A549 (cell line): ENCODE measurements around the gene ATP13A5. TPM values are rescaled to one million over a fixed set of nuclear protein-coding genes. Genes with fewer than 3 reads are reported as not detected.

Experiments
- ATAC-seq, 2 experiments: fragments of 200-7000 bp in 1 of 2; fragments of >200 bp in 1 of 2; cut with Nextera tagmentation in 1 of 2; cut with Tn5 transposase in 1 of 2; 3 replicates each; pipeline versions ENCODE4 v1.8.0 to v1.9.1; 2018 to 2020; ENCODE audit warnings: mild to moderate bottlenecking in 1 of 2, moderate library complexity in 1 of 2
- CTCF ChIA-PET: fragments of 300-600 bp; sonication (Branson Sonifier 250); formaldehyde crosslinking; extraction: SDS; loops from one replicate; lab custom pipeline; 2021; ENCODE audit warnings: antibody characterized with exemption, inconsistent platforms; lab: Yijun Ruan, JAX
- POLR2A ChIA-PET: fragments of 350-600 bp; formaldehyde crosslinking; extraction: SDS; loops from one replicate; lab custom pipeline; 2021; ENCODE audit warnings: antibody characterized with exemption, inconsistent platforms; lab: Yijun Ruan, JAX
- DNase-seq, 2 experiments: peaks; one replicate each; pipeline versions ENCODE4 v3.0.0 to v3.0.0-alpha.2; 2011 to 2016; ENCODE audit warnings: low read depth in 1 of 2, low spot score in 1 of 2
- FAIRE-seq: peaks from 2 replicates; lab custom pipeline; 2011; peaks lifted over from hg19 to GRCh38; lab: Jason Lieb, UNC
- H3K27ac ChIP-seq, 2 experiments: fragments of >200 bp; sonication (Bioruptor Twin); formaldehyde crosslinking; 3 replicates each; pipeline ENCODE4 v1.5.1; 2016 to 2017
- H3K4me1 ChIP-seq: fragments of >200 bp; sonication (Bioruptor Twin); formaldehyde crosslinking; 3 replicates; pipeline ENCODE4 v1.6.1; 2016
- H3K4me2 ChIP-seq: fragments of >200 bp; sonication (Bioruptor Twin); formaldehyde crosslinking; 3 replicates; pipeline ENCODE4 v1.6.1; 2016
- H3K4me3 ChIP-seq: fragments of >200 bp; sonication (Bioruptor Twin); formaldehyde crosslinking; 3 replicates; pipeline ENCODE4 v1.5.1; 2016
- H3K9me3 ChIP-seq: fragments of >200 bp; sonication (Bioruptor Twin); formaldehyde crosslinking; 3 replicates; pipeline ENCODE4 v1.6.1; 2016
- ATOH8 ChIP-seq: fragments of 250-450 bp; sonication (Bioruptor Pico); IDR thresholded peaks from 2 replicates; pipeline ENCODE4 v1.5.0; 2020; ENCODE audit warnings: low read depth, mild to moderate bottlenecking, moderate library complexity
- BCL3 ChIP-seq: fragments of >200 bp; sonication (Bioruptor Twin); formaldehyde crosslinking; IDR thresholded peaks from 3 replicates; pipeline ENCODE4 v1.6.1; 2016
- CBX8 ChIP-seq: fragments of 200-600 bp; sonication (generic); IDR thresholded peaks from 2 replicates; pipeline ENCODE4 v1.6.1; 2016
- EHMT2 ChIP-seq: fragments of 200-600 bp; sonication (generic); IDR thresholded peaks from 2 replicates; pipeline ENCODE4 v1.6.1; 2016; ENCODE audit warnings: antibody characterized with exemption, low read depth, mild to moderate bottlenecking, moderate library complexity
- FOXS1 ChIP-seq: fragments of 250-450 bp; sonication (Bioruptor Pico); IDR thresholded peaks from 2 replicates; pipeline ENCODE4 v1.5.0; 2020; ENCODE audit warnings: mild to moderate bottlenecking, moderate library complexity
- HES2 ChIP-seq: fragments of >200 bp; sonication (Bioruptor Twin); formaldehyde crosslinking; IDR thresholded peaks from 2 replicates; pipeline ENCODE4 v1.6.1; 2016
- HEYL ChIP-seq: fragments of 250-450 bp; sonication (Bioruptor Pico); IDR thresholded peaks from 2 replicates; pipeline ENCODE4 v1.8.0; 2021; ENCODE audit warnings: mild to moderate bottlenecking, moderate library complexity
- HOXA7 ChIP-seq: fragments of 250-450 bp; sonication (Bioruptor Pico); IDR thresholded peaks from 2 replicates; pipeline ENCODE4 v1.5.0; 2020; ENCODE audit warnings: mild to moderate bottlenecking, moderate library complexity
- HOXB13 ChIP-seq: fragments of 250-450 bp; sonication (Bioruptor Pico); IDR thresholded peaks from 2 replicates; pipeline ENCODE4 v1.5.0; 2020; ENCODE audit warnings: low read depth, mild to moderate bottlenecking, moderate library complexity
- KDM1A ChIP-seq: fragments of 200-600 bp; sonication (generic); IDR thresholded peaks from 2 replicates; pipeline ENCODE4 v1.6.1; 2016; ENCODE audit warnings: low read depth, mild to moderate bottlenecking
- MYC ChIP-seq: IDR thresholded peaks from 2 replicates; pipeline ENCODE4 v1.6.1; 2012; ENCODE audit warnings: mild to moderate bottlenecking, inconsistent platforms, low read length, improper control_type of control experiment, borderline replicate concordance
- NFE2L2 ChIP-seq: fragments of 150-350 bp; conservative IDR thresholded peaks from 2 replicates; pipeline ENCODE4 v1.6.1; 2014; ENCODE audit warnings: low read length
- RAD21 ChIP-seq, 2 experiments: fragments of >200 bp in 1 of 2; sonication (Bioruptor Twin) in 1 of 2; formaldehyde crosslinking in 1 of 2; IDR thresholded peaks in 1 of 2; conservative IDR thresholded peaks in 1 of 2; 2 replicates in 1 of 2; 3 replicates in 1 of 2; pipeline ENCODE4 v1.6.1; 2012 to 2018; ENCODE audit warnings: inconsistent platforms in 1 of 2
- SMC3 ChIP-seq: fragments of >200 bp; sonication (Bioruptor Twin); formaldehyde crosslinking; IDR thresholded peaks from 3 replicates; pipeline ENCODE4 v1.6.1; 2018; ENCODE audit warnings: inconsistent platforms
- TFCP2L1 ChIP-seq: fragments of 250-450 bp; sonication (Bioruptor Pico); IDR thresholded peaks from 2 replicates; pipeline ENCODE4 v1.5.0; 2021; ENCODE audit warnings: mild to moderate bottlenecking
- ZC3H11A ChIP-seq: fragments of 450-650 bp; IDR thresholded peaks from 2 replicates; pipeline ENCODE4 v1.6.1; 2014; ENCODE audit warnings: antibody characterized with exemption, mild to moderate bottlenecking
- ZNF302 ChIP-seq: fragments of 250-450 bp; sonication (Bioruptor Pico); IDR thresholded peaks from 2 replicates; pipeline ENCODE4 v1.9.0; 2021; ENCODE audit warnings: inconsistent platforms, mild to moderate bottlenecking, moderate library complexity
- WGBS: methylation state at CpG from one replicate; pipeline ENCODE4 v1.1.6; 2017; ENCODE audit errors: missing lambda C conversion rate; 5-methylcytosine and 5-hydroxymethylcytosine counted together
- polyA plus RNA-seq, 4 experiments: library from polyadenylated mRNA; depleted of rRNA in 3 of 4; stranded (reverse); fragments of >200 nt; fragmentation: RNase III in 1 of 4; extraction: RNeasy Plus Mini Kit Qiagen cat#74134 plus additional on column Dnase treatment in 1 of 4; gene quantifications; 2 replicates in 3 of 4; 3 replicates in 1 of 4; pipeline ENCODE4 v1.2.3, GENCODE V29; 2011 to 2017
- TF ChIP-seq, protein P1 (sequence below): IDR thresholded peaks from 2 replicates; pipeline ENCODE4 v1.6.1; 2012
- TF ChIP-seq, protein P2 (sequence below): fragments of 250-450 bp; sonication (Bioruptor Pico); IDR thresholded peaks from 2 replicates; pipeline ENCODE4 v1.5.0; 2021; ENCODE audit warnings: mild to moderate bottlenecking, moderate library complexity, borderline replicate concordance

Gene ATP13A5
- polyA plus RNA-seq, 2 of the 4 experiments (the other 2 are of a cell fraction) = not detected

DNA sequence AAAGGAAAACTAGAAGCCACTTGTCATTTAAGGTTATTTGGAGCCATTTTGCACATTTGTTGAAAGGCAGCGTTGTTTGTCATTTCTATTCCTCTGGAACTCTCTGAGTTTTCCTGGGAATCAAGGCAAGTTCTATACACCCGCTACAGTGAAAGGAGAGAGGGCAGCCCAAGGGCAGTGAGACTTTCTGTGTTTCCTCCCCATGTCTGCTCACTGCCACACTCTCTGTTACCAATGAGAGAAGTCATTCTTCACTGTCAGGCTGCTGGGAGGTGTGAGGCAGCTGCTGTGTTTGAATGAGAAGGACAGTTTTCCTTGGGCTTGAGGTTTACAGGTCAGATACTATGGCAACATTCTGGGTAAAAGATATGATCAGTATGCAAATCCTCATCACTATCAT is 36.0 kb downstream of the ATP13A5 start:
- DNase-seq (no peak), FAIRE-seq (no peak), ATAC-seq (no peak)
- CTCF ChIA-PET = no interaction called here
- Histone ChIP-seq H3K4me3 (no peak overlapping the region), H3K4me2 (no peak overlapping the region), H3K4me1 (no peaks in the 10 kb centered on the region), H3K9me3 (no peaks in the 10 kb centered on the region), H3K27ac (no peak overlapping the region)
- WGBS = 25% methylated on average over 2 of the region's 2 CpGs
- no peak for TF ChIP-seq CBX8
- no peak for TF ChIP-seq BCL3
- TF ChIP-seq MYC = no peak
- TF ChIP-seq ZC3H11A = no peak
- TF ChIP-seq, protein P1, sequence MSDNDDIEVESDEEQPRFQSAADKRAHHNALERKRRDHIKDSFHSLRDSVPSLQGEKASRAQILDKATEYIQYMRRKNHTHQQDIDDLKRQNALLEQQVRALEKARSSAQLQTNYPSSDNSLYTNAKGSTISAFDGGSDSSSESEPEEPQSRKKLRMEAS = no peak
- TF ChIP-seq, protein P2, sequence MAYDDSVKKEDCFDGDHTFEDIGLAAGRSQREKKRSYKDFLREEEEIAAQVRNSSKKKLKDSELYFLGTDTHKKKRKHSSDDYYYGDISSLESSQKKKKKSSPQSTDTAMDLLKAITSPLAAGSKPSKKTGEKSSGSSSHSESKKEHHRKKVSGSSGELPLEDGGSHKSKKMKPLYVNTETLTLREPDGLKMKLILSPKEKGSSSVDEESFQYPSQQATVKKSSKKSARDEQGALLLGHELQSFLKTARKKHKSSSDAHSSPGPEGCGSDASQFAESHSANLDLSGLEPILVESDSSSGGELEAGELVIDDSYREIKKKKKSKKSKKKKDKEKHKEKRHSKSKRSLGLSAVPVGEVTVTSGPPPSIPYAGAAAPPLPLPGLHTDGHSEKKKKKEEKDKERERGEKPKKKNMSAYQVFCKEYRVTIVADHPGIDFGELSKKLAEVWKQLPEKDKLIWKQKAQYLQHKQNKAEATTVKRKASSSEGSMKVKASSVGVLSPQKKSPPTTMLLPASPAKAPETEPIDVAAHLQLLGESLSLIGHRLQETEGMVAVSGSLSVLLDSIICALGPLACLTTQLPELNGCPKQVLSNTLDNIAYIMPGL (CRISPR knock-in tag) = no peak
- POLR2A ChIA-PET = no interaction called here

- no peak overlapping the region for H3K4me2 ChIP-seq
- no peaks in the 10 kb centered on the region for H3K4me1 ChIP-seq
- no peak overlapping the region for H3K4me3 ChIP-seq
- ATAC-seq (no peak), FAIRE-seq (no peak), DNase-seq (no peak)
- H3K27ac ChIP-seq = no peak overlapping the region
- ChIA-PET CTCF (interaction anchor here (0.6 kb wide), 1 partner anchor 128 kb away, joined by 4 read pairs; no protein-coding TSS in a partner anchor), POLR2A (no interaction called here)
- TF ChIP-seq SMC3 (no peak), HOXB13 (CRISPR knock-in tag) (no peak), HEYL (no peak), MYC (no peak), EHMT2 (no peak)
- WGBS = 0% methylated on average over 1 of the region's 1 CpG
- no peaks in the 10 kb centered on the region for H3K9me3 ChIP-seq
These were observed 43.5 kb downstream of the ATP13A5 start for GRCh38 chr3:193335031-193335430.

DNA sequence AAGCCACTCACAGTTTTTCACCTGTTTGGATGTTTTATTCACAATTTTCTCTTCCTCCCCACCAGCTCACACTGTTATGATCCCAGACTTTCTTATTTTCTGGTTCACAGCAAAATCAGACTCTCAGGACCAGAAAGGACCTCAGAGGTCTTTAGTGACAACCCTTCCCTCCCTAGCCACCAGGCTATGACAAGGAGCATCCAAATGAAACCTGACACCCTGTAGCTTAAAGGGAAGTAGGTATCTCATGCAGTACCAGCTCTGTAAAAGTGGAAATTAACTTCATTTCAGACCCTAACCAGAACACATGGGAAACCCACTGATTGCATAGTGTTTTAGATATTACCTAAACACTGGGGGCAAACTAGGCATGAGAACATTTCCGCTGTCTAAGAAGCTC is 45.3 kb downstream of the ATP13A5 start:
- TF ChIP-seq HES2 (no peak), HOXA7 (no peak), TFCP2L1 (no peak), ZC3H11A (no peak), KDM1A (no peak), NFE2L2 (no peak), RAD21 (conservative IDR thresholded peaks at IDR 0.05 in 1 of 2, IDR thresholded peaks at IDR 0.05 in 1 of 2) (no peak), ATOH8 (CRISPR knock-in tag) (no peak), FOXS1 (CRISPR knock-in tag) (no peak), HEYL (no peak), ZNF302 (CRISPR knock-in tag) (no peak)
- no peak overlapping the region for H3K4me2 ChIP-seq
- ATAC-seq (no peak; a peak in 1 of 6 replicates), FAIRE-seq (no peak), DNase-seq (no peak)
- H3K9me3 ChIP-seq = no peaks in the 10 kb centered on the region
- ChIA-PET POLR2A (no interaction called here), CTCF (no interaction called here)
- no peaks in the 10 kb centered on the region for H3K4me1 ChIP-seq
- WGBS = 55% methylated on average over 1 of the region's 1 CpG
- no peak overlapping the region for H3K27ac ChIP-seq
- no peak overlapping the region for H3K4me3 ChIP-seq
